ENCODE data around the gene RBM20.

Gene RBM20

DNA sequence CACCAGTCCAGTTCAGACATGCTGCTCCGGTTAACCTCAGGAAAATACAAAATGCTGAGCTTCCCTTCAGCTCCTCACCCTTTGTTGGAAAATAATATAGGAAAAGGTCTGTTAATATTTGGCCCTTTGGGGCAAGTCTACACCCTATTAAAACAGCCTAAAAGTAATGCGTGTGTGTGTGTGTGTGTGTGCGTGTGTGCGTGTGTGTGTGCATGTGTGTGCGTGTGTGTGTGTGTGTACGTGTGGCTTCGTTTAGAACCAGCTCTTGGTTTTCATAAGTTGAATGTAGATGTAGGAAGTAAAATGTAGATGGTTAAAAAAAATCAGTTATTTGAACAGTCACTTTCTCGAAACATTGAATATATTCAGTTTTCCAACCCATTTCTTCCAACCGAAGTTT, 166.5 kb downstream of the RBM20 start:
- no peak for ATAC-seq
- TF ChIP-seq ZNF565 (CRISPR knock-in tag; conservative IDR thresholded peaks at IDR 0.05; ENCODE audit: low read depth): no peak

DNA sequence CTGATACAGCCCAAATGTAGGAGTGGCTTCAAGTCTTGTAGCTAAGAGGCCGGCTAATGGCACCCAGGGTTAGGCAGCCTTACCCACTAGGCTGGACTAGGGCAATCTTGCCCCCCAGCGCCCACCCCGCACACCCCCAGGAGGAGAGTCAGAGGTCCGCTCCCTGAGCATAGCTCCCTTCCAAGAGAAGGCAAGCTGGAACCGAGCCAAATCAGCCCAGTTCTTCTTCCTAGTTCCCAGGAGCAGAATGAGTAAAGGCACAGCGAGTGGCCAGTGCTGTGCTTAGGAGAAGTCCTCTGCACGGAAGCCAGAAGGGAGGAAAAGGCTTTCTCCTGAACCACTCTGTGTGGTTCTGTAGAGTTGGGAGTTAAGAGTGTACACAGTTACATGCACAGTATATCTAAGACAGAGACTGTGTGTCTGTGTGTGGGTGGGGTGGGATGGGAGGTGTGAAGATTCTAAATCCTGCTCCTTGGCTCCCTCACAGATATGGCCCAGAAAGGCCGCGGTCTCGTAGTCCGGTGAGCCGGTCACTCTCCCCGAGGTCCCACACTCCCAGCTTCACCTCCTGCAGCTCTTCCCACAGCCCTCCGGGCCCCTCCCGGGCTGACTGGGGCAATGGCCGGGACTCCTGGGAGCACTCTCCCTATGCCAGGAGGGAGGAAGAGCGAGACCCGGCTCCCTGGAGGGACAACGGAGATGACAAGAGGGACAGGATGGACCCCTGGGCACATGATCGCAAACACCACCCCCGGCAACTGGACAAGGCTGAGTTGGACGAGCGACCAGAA, 167.8 kb downstream of the RBM20 start:
- no peak for TF ChIP-seq CSDC2 (CRISPR knock-in tag; IDR thresholded peaks at IDR 0.05)
- TF ChIP-seq SNAI2 (CRISPR knock-in tag; IDR thresholded peaks at IDR 0.05): no peak
- no peak for TF ChIP-seq POU6F1 (CRISPR knock-in tag; IDR thresholded peaks at IDR 0.05; ENCODE audit: borderline replicate concordance, low read depth)
- no peak for TF ChIP-seq ARNTL (CRISPR knock-in tag; IDR thresholded peaks at IDR 0.05; ENCODE audit: borderline replicate concordance, low read depth)
- TF ChIP-seq GLIS3 (CRISPR knock-in tag; IDR thresholded peaks at IDR 0.05): no peak
- TF ChIP-seq ISL1 (CRISPR knock-in tag; IDR thresholded peaks at IDR 0.05): no peak
- no peak for TF ChIP-seq OSR1 (CRISPR knock-in tag; IDR thresholded peaks at IDR 0.05)
- no peak for TF ChIP-seq ZNF565 (CRISPR knock-in tag; conservative IDR thresholded peaks at IDR 0.05; ENCODE audit: low read depth)
- TF ChIP-seq RARB (CRISPR knock-in tag; IDR thresholded peaks at IDR 0.05): no peak
- no peak for TF ChIP-seq ZNF8 (CRISPR knock-in tag; IDR thresholded peaks at IDR 0.05)
- TF ChIP-seq, protein P1, sequence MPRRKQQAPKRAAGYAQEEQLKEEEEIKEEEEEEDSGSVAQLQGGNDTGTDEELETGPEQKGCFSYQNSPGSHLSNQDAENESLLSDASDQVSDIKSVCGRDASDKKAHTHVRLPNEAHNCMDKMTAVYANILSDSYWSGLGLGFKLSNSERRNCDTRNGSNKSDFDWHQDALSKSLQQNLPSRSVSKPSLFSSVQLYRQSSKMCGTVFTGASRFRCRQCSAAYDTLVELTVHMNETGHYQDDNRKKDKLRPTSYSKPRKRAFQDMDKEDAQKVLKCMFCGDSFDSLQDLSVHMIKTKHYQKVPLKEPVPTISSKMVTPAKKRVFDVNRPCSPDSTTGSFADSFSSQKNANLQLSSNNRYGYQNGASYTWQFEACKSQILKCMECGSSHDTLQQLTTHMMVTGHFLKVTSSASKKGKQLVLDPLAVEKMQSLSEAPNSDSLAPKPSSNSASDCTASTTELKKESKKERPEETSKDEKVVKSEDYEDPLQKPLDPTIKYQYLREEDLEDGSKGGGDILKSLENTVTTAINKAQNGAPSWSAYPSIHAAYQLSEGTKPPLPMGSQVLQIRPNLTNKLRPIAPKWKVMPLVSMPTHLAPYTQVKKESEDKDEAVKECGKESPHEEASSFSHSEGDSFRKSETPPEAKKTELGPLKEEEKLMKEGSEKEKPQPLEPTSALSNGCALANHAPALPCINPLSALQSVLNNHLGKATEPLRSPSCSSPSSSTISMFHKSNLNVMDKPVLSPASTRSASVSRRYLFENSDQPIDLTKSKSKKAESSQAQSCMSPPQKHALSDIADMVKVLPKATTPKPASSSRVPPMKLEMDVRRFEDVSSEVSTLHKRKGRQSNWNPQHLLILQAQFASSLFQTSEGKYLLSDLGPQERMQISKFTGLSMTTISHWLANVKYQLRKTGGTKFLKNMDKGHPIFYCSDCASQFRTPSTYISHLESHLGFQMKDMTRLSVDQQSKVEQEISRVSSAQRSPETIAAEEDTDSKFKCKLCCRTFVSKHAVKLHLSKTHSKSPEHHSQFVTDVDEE (CRISPR knock-in tag; IDR thresholded peaks at IDR 0.05): no peak
- no peak for TF ChIP-seq BACH2 (CRISPR knock-in tag; IDR thresholded peaks at IDR 0.05; ENCODE audit: borderline replicate concordance)
- no peak for TF ChIP-seq ESRRG (CRISPR knock-in tag; IDR thresholded peaks at IDR 0.05)
- TF ChIP-seq TOX (CRISPR knock-in tag; IDR thresholded peaks at IDR 0.05; ENCODE audit: borderline replicate concordance): no peak
- no peak for TF ChIP-seq PPARA (CRISPR knock-in tag; IDR thresholded peaks at IDR 0.05; ENCODE audit: borderline replicate concordance)
- no peak for TF ChIP-seq ZFP30 (CRISPR knock-in tag; IDR thresholded peaks at IDR 0.05)
- ATAC-seq: no peak

GRCh38 chr10:110812583-110812982, 168.4 kb downstream of the RBM20 start:
- TF ChIP-seq POU6F1 (CRISPR knock-in tag; IDR thresholded peaks at IDR 0.05; ENCODE audit: borderline replicate concordance, low read depth): no peak
- ATAC-seq: no peak

DNA sequence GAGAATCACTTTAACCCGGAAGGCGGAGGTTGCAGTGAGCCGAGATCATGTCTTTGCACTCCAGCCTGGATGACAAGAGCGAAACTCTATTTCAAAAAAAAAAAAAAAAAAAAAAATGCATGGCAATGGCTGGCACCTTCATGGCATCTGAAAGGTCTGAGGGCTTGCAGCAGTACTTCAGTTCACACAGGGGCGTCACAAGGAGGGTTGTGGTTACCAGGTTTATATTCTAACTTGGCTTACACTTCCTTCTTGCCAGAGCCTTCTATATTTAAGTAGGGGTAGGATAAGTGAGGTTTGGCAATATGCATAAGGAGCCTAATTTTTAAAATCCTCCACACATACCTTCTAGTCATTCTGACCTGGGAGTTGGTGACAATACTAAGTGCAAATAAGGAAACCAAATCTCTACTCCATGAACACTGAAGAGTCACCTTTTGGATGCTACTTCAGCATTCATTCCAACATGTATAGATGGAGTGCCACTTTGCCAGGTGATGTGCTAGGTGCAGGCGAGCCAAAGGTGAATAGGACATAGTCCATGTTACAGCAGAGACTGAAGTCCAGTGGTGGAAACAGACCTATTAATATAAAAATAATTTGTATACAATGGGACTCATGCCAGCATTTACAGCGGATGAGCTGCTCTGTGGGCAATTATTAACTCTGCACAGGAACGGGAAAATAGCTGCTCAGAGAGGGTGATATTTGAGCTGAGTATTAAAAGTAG, 169.8 kb downstream of the RBM20 start:
- no peak for TF ChIP-seq RARB (CRISPR knock-in tag; IDR thresholded peaks at IDR 0.05)
- TF ChIP-seq ARNTL (CRISPR knock-in tag; IDR thresholded peaks at IDR 0.05; ENCODE audit: borderline replicate concordance, low read depth): no peak
- no peak for TF ChIP-seq ZNF8 (CRISPR knock-in tag; IDR thresholded peaks at IDR 0.05)
- no peak for TF ChIP-seq ISL1 (CRISPR knock-in tag; IDR thresholded peaks at IDR 0.05)
- no peak for TF ChIP-seq PPARA (CRISPR knock-in tag; IDR thresholded peaks at IDR 0.05; ENCODE audit: borderline replicate concordance)
- TF ChIP-seq ZNF565 (CRISPR knock-in tag; conservative IDR thresholded peaks at IDR 0.05; ENCODE audit: low read depth): no peak
- TF ChIP-seq OSR1 (CRISPR knock-in tag; IDR thresholded peaks at IDR 0.05): no peak
- no peak for TF ChIP-seq CSRNP3 (CRISPR knock-in tag; IDR thresholded peaks at IDR 0.05)
- TF ChIP-seq ZNF70 (CRISPR knock-in tag; IDR thresholded peaks at IDR 0.05): no peak
- no peak for TF ChIP-seq TCF4 (CRISPR knock-in tag; IDR thresholded peaks at IDR 0.05; ENCODE audit: borderline replicate concordance)
- no peak for TF ChIP-seq BACH2 (CRISPR knock-in tag; IDR thresholded peaks at IDR 0.05; ENCODE audit: borderline replicate concordance)
- TF ChIP-seq, protein P2, sequence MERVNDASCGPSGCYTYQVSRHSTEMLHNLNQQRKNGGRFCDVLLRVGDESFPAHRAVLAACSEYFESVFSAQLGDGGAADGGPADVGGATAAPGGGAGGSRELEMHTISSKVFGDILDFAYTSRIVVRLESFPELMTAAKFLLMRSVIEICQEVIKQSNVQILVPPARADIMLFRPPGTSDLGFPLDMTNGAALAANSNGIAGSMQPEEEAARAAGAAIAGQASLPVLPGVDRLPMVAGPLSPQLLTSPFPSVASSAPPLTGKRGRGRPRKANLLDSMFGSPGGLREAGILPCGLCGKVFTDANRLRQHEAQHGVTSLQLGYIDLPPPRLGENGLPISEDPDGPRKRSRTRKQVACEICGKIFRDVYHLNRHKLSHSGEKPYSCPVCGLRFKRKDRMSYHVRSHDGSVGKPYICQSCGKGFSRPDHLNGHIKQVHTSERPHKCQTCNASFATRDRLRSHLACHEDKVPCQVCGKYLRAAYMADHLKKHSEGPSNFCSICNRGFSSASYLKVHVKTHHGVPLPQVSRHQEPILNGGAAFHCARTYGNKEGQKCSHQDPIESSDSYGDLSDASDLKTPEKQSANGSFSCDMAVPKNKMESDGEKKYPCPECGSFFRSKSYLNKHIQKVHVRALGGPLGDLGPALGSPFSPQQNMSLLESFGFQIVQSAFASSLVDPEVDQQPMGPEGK (CRISPR knock-in tag; IDR thresholded peaks at IDR 0.05; ENCODE audit: borderline replicate concordance): no peak
- TF ChIP-seq GLIS3 (CRISPR knock-in tag; IDR thresholded peaks at IDR 0.05): no peak
- TF ChIP-seq ZC3H10 (CRISPR knock-in tag; IDR thresholded peaks at IDR 0.05): no peak
- no peak for ATAC-seq

Measured in SK-N-SH treated with all-trans-retinoic acid at 6 μM for 48 hours (cell line).